PC-3 (cell line): ENCODE data around the gene CDH12.

Source experiments
- EZH2 ChIP-seq: fragments of 300-600 bp; sonication (generic); IDR thresholded peaks from one replicate; pipeline ENCODE4 v1.6.1; 2017; ENCODE audit warnings: antibody characterized with exemption, mild to moderate bottlenecking, low read length; ENCODE audit not compliant: unreplicated experiment
- EZH2phosphoT487 ChIP-seq: fragments of 300-600 bp; sonication (generic); IDR thresholded peaks from 2 replicates; pipeline ENCODE4 v1.6.1; 2018; ENCODE audit warnings: mild to moderate bottlenecking, antibody characterized with exemption, low read length, borderline replicate concordance
- TF ChIP-seq, protein P1 (sequence below): fragments of 300-600 bp; sonication (generic); conservative IDR thresholded peaks from 2 replicates; pipeline ENCODE4 v1.5.1; 2017; ENCODE audit warnings: antibody characterized with exemption, low read depth, mild to moderate bottlenecking, low read length

DNA sequence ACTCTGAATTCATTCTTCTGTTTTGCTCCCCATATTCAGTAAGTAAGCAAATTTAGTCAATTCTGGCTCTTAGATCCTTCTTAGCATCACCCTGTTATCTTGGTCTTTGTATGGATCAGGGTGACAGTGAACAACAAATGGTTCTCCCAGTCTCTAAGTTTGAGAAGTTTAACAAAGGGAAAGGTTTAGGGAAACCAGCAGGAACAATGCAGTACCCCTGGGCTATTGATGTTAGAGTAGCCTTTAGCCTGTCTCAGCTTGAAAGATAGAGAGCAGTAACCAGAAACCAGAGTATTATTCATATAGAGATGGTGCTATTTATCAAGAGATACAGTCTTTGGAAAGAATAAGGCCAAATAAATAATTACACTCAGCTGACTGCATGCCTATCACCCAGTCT lies 241.8 kb downstream of the CDH12 start:
- TF ChIP-seq, protein P1, sequence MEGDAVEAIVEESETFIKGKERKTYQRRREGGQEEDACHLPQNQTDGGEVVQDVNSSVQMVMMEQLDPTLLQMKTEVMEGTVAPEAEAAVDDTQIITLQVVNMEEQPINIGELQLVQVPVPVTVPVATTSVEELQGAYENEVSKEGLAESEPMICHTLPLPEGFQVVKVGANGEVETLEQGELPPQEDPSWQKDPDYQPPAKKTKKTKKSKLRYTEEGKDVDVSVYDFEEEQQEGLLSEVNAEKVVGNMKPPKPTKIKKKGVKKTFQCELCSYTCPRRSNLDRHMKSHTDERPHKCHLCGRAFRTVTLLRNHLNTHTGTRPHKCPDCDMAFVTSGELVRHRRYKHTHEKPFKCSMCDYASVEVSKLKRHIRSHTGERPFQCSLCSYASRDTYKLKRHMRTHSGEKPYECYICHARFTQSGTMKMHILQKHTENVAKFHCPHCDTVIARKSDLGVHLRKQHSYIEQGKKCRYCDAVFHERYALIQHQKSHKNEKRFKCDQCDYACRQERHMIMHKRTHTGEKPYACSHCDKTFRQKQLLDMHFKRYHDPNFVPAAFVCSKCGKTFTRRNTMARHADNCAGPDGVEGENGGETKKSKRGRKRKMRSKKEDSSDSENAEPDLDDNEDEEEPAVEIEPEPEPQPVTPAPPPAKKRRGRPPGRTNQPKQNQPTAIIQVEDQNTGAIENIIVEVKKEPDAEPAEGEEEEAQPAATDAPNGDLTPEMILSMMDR, result no peak
- no peak for TF ChIP-seq EZH2
- no peak for TF ChIP-seq EZH2phosphoT487
